HepG2 (cell line): ENCODE data around the gene CLUH. TPM values are rescaled to one million over a fixed set of nuclear protein-coding genes. Genes with fewer than 3 reads are reported as not detected.

Source experiments
- CBX2 ChIP-seq, 2 experiments: fragments of 200-600 bp in 1 of 2; sonication (generic); formaldehyde crosslinking in 1 of 2; IDR thresholded peaks; 2 replicates each; pipeline versions ENCODE4 v1.7.0 to v1.8.1; 2018 to 2022; ENCODE audit warnings: low read depth in 2 of 2, low read length in 1 of 2, mild to moderate bottlenecking in 1 of 2, missing genetic modification reagents in 1 of 2
- FIP1L1 ChIP-seq: fragments of 200-400 bp; formaldehyde crosslinking; IDR thresholded peaks from 2 replicates; pipeline ENCODE4 v1.6.1; 2018; ENCODE audit warnings: low read depth, mild to moderate bottlenecking, low read length, moderate library complexity, borderline replicate concordance; ENCODE audit not compliant: insufficient read depth
- FOXC1 ChIP-seq: sonication (generic); formaldehyde crosslinking; IDR thresholded peaks from 2 replicates; pipeline ENCODE4 v1.8.0; 2022; ENCODE audit warnings: mild to moderate bottlenecking, missing genetic modification reagents, borderline replicate concordance
- FOXO1 ChIP-seq: sonication (generic); formaldehyde crosslinking; IDR thresholded peaks from 2 replicates; pipeline ENCODE4 v1.4.0; 2020; ENCODE audit warnings: missing genetic modification reagents
- HNF4G ChIP-seq, 2 experiments: sonication (generic) in 1 of 2; formaldehyde crosslinking in 1 of 2; IDR thresholded peaks; 2 replicates each; pipeline versions ENCODE4 v1.4.0 to v1.6.1; 2011 to 2020; ENCODE audit warnings: borderline replicate concordance in 2 of 2, low read depth in 2 of 2, mild to moderate bottlenecking in 2 of 2, low read length in 1 of 2, missing genetic modification reagents in 1 of 2, moderate library complexity in 1 of 2
- KDM5B ChIP-seq: sonication (generic); formaldehyde crosslinking; IDR thresholded peaks from 2 replicates; pipeline ENCODE4 v1.4.0; 2020; ENCODE audit warnings: missing genetic modification reagents, mild to moderate bottlenecking, borderline replicate concordance
- MEIS2 ChIP-seq: sonication (generic); formaldehyde crosslinking; IDR thresholded peaks from 2 replicates; pipeline ENCODE4 v1.9.0; 2021; ENCODE audit warnings: mild to moderate bottlenecking, missing genetic modification reagents
- MXI1 ChIP-seq: IDR thresholded peaks from 3 replicates; pipeline ENCODE4 v1.6.1; 2012; ENCODE audit warnings: low read depth, low read length, inconsistent platforms, borderline replicate concordance
- NFATC3 ChIP-seq: sonication (generic); formaldehyde crosslinking; IDR thresholded peaks from 2 replicates; pipeline ENCODE4 v1.5.1; 2020; ENCODE audit warnings: mild to moderate bottlenecking, missing genetic modification reagents
- NR2C2 ChIP-seq: sonication (generic); formaldehyde crosslinking; IDR thresholded peaks from 2 replicates; pipeline ENCODE4 v1.4.0; 2020; ENCODE audit warnings: missing genetic modification reagents, mild to moderate bottlenecking, moderate library complexity, borderline replicate concordance
- RFXANK ChIP-seq: IDR thresholded peaks from 2 replicates; pipeline ENCODE4 v1.6.1; 2016
- SP5 ChIP-seq: IDR thresholded peaks from 2 replicates; pipeline ENCODE4 v1.6.1; 2016; ENCODE audit warnings: low read depth, borderline replicate concordance
- SUZ12 ChIP-seq: fragments of 150-350 bp; IDR thresholded peaks from 2 replicates; pipeline ENCODE4 v1.6.1; 2014; ENCODE audit warnings: low read depth, low read length
- TAF15 ChIP-seq: fragments of 200-400 bp; formaldehyde crosslinking; IDR thresholded peaks from one replicate; pipeline ENCODE4 v1.6.1; 2018; ENCODE audit warnings: mild to moderate bottlenecking, low read depth, low read length; ENCODE audit not compliant: poor library complexity, severe bottlenecking
- TBL1XR1 ChIP-seq: fragments of 150-350 bp; IDR thresholded peaks from 2 replicates; pipeline ENCODE4 v1.6.1; 2014; ENCODE audit warnings: borderline replicate concordance, low read length; ENCODE audit not compliant: partially characterized antibody
- ZBTB38 ChIP-seq: sonication (generic); formaldehyde crosslinking; IDR thresholded peaks from 2 replicates; pipeline ENCODE4 v1.5.1; 2020; ENCODE audit warnings: mild to moderate bottlenecking, missing genetic modification reagents
- ZFP41 ChIP-seq: sonication (generic); formaldehyde crosslinking; IDR thresholded peaks from 2 replicates; pipeline ENCODE4 v1.4.0; 2020; ENCODE audit warnings: mild to moderate bottlenecking, missing genetic modification reagents, borderline replicate concordance
- ZNF547 ChIP-seq: sonication (generic); formaldehyde crosslinking; IDR thresholded peaks from 2 replicates; pipeline ENCODE4 v1.5.1; 2020; ENCODE audit warnings: mild to moderate bottlenecking, missing genetic modification reagents
- ZNF605 ChIP-seq: sonication (generic); formaldehyde crosslinking; IDR thresholded peaks from 2 replicates; pipeline ENCODE4 v1.8.0; 2022; ENCODE audit warnings: mild to moderate bottlenecking, missing genetic modification reagents
- ZZZ3 ChIP-seq: sonication (generic); formaldehyde crosslinking; IDR thresholded peaks from 2 replicates; pipeline ENCODE4 v1.4.0; 2020; ENCODE audit warnings: missing genetic modification reagents, mild to moderate bottlenecking, borderline replicate concordance
- polyA plus RNA-seq, 8 experiments: library from polyadenylated mRNA; depleted of rRNA in 3 of 8; stranded (reverse) in 7 of 8; unstranded in 1 of 8; fragments of >200 nt; fragmentation: Illumina TruSeq in 4 of 8; extraction: Trizol in 4 of 8; gene quantifications; 2 replicates each; pipeline versions ENCODE4 v1.2.1 to v1.2.3, GENCODE V29; 2011 to 2016; ENCODE audit warnings: low read depth in 4 of 8, missing spikeins in 1 of 8, mixed read lengths in 1 of 8; ENCODE audit not compliant: insufficient read depth in 1 of 8
- total RNA-seq, 5 experiments: library from RNA; depleted of rRNA; stranded (reverse); fragments of >200 nt; fragmentation: Illumina TruSeq; extraction: Trizol; gene quantifications; 2 replicates each; pipeline ENCODE4 v1.2.3, GENCODE V29; 2016; ENCODE audit warnings: low read depth in 1 of 5
- TF ChIP-seq, protein P1 (sequence below): sonication (generic); formaldehyde crosslinking; IDR thresholded peaks from 2 replicates; pipeline ENCODE4 v1.5.0; 2020; ENCODE audit warnings: mild to moderate bottlenecking, missing genetic modification reagents
- TF ChIP-seq, protein P2 (sequence below): sonication (generic); formaldehyde crosslinking; IDR thresholded peaks from 2 replicates; pipeline ENCODE4 v1.8.1; 2023; ENCODE audit warnings: mild to moderate bottlenecking, moderate library complexity, missing genetic modification reagents
- TF ChIP-seq, protein P3 (sequence below): sonication (generic); formaldehyde crosslinking; IDR thresholded peaks from 2 replicates; pipeline ENCODE4 v1.8.0; 2022; ENCODE audit warnings: missing genetic modification reagents, mild to moderate bottlenecking, moderate library complexity, borderline replicate concordance

The CLUH gene
- total and polyA plus RNA-seq, 2 of the 13 experiments (the other 11 are each of a cell fraction or from before 2014, with no cell fraction given) = 30.9 to 60.5 TPM

DNA sequence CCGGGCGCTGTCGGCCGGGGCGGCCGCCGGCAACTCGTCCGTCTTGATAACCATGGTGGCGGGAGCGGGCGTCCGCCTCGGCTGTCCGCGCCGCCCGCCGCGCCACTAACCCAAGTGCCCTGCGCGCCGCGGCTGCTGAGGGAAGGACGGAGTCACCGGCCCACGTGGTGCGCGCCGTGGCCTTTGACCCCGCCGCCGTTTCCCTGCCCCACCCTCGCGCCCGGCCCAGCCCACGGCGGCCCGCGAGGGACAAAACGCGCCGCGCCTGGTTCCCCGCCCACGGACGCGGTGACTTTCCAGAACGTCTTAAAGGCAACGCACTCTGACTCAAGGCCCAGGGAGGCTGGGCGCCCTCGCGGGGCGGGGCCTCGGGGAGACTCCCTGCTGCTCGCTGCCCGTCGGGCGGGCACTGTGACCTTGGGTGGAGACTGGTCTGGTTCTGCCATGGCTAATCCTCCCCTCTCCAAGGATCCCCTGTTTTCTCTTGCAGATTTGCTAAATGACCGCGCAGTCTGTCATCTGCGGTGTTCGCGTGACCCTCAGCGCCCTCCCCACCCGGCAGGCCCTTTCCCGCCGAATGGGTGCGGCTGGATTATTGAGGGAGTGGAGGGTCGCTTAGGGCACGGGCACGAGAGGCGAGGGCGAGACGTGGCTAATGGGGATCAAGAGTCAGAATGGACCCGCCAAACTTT lies at the start of gene CLUH (continued):
- TF ChIP-seq ZNF605 (peak; percentile 58; the same call in 1 of the 2 replicates), SP5 (CRISPR knock-in tag) (peak; percentile 98), FIP1L1 (no peak), KDM5B (CRISPR knock-in tag) (peak; percentile 67), ZNF547 (CRISPR knock-in tag) (peak; percentile 62; the same call in 1 of the 2 replicates), HNF4G (IDR thresholded peaks at IDR 0.05; ENCODE audit: borderline replicate concordance, low read depth, low read length) (peak; percentile 60; the same call in 1 of the 2 replicates), HNF4G (CRISPR knock-in tag; IDR thresholded peaks at IDR 0.05; ENCODE audit: borderline replicate concordance, low read depth) (peak; percentile 45; the same call in 1 of the 2 replicates), MXI1 (peak; percentile 92), FOXO1 (peak; percentile 64), NFATC3 (CRISPR knock-in tag) (0 out of 2 replicates have a peak, but pooled peaks have one; percentile 51), ZBTB38 (CRISPR knock-in tag) (peak; percentile 95), MEIS2 (CRISPR knock-in tag) (peak; percentile 70; the same call in 1 of the 2 replicates), SUZ12 (no peak), ZFP41 (no peak), FOXC1 (peak; percentile 82), CBX2 (IDR thresholded peaks at IDR 0.05; ENCODE audit: low read depth, low read length) (no peak), CBX2 (CRISPR knock-in tag; IDR thresholded peaks at IDR 0.05; ENCODE audit: low read depth) (0 out of 2 replicates have a peak, but pooled peaks have one; percentile 24), RFXANK (CRISPR knock-in tag) (no peak), TBL1XR1 (peak; percentile 43), ZZZ3 (peak; percentile 79), TAF15 (peak; percentile 57), NR2C2 (CRISPR knock-in tag) (peak; percentile 99)
- TF ChIP-seq, protein P1, sequence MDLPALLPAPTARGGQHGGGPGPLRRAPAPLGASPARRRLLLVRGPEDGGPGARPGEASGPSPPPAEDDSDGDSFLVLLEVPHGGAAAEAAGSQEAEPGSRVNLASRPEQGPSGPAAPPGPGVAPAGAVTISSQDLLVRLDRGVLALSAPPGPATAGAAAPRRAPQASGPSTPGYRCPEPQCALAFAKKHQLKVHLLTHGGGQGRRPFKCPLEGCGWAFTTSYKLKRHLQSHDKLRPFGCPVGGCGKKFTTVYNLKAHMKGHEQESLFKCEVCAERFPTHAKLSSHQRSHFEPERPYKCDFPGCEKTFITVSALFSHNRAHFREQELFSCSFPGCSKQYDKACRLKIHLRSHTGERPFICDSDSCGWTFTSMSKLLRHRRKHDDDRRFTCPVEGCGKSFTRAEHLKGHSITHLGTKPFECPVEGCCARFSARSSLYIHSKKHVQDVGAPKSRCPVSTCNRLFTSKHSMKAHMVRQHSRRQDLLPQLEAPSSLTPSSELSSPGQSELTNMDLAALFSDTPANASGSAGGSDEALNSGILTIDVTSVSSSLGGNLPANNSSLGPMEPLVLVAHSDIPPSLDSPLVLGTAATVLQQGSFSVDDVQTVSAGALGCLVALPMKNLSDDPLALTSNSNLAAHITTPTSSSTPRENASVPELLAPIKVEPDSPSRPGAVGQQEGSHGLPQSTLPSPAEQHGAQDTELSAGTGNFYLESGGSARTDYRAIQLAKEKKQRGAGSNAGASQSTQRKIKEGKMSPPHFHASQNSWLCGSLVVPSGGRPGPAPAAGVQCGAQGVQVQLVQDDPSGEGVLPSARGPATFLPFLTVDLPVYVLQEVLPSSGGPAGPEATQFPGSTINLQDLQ = no peak
- TF ChIP-seq, protein P2, sequence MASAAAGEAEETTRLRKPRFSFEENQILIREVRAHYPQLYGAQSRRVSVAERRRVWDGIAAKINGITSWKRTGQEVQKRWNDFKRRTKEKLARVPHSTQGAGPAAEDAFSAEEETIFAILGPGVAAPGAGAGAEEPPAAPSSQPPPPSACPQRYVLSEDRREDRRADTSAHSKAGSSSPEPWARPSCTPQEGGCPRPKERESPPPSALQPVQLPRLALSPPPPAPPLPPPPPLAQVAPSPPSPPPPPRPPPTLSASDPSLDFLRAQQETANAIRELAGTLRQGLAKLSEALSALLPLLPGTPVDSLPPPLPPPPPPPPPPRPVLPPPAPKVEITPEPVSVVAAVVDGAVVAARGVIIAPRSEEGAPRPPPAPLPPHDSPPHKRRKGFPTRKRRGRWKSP (CRISPR knock-in tag) = peak; percentile 55; the same call in 1 of the 2 replicates
- TF ChIP-seq, protein P3, sequence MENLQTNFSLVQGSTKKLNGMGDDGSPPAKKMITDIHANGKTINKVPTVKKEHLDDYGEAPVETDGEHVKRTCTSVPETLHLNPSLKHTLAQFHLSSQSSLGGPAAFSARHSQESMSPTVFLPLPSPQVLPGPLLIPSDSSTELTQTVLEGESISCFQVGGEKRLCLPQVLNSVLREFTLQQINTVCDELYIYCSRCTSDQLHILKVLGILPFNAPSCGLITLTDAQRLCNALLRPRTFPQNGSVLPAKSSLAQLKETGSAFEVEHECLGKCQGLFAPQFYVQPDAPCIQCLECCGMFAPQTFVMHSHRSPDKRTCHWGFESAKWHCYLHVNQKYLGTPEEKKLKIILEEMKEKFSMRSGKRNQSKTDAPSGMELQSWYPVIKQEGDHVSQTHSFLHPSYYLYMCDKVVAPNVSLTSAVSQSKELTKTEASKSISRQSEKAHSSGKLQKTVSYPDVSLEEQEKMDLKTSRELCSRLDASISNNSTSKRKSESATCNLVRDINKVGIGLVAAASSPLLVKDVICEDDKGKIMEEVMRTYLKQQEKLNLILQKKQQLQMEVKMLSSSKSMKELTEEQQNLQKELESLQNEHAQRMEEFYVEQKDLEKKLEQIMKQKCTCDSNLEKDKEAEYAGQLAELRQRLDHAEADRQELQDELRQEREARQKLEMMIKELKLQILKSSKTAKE (CRISPR knock-in tag) = peak; percentile 44; the same call in 1 of the 2 replicates
